Stimulated activated naive CD4-positive, alpha-beta T cell treated with Interleukin-2 at 50 U/mL for 16 hours (primary cell): Measurements from ENCODE around the gene RNU11.
"Not testable (repeated sequence)": the region's sequence is repeated elsewhere in the genome, so short reads cannot be mapped to it uniquely, and the experiment has no call there.

Source experiments
- DNase-seq: peaks from one replicate; lab custom pipeline; 2025; lab: John Stamatoyannopoulos, UW

The RNU11 gene

GRCh38 chr1:28663871-28664470 lies 15.6 kb downstream of the RNU11 start:
- DNase-seq, result no peak

DNA sequence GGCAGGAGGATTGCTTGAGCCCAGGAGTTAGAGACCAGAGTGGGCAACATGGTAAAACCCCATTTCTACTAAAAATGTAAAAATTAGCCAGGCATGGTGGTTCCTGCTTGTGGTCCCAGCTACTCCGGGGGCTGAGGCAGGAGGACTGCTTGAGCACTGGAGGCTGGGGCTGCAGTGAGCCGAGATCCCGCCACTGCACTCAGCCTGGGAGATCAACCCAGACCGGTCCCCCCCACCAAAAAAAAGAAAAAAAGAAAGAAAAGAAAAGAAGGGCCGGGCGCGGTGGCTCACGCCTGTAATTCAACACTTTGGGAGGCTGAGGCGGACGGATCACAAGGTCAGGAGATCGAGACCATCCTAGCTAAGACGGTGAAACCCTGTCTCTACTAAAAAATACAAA lies 18.4 kb downstream of the RNU11 start:
- no peak for DNase-seq

DNA sequence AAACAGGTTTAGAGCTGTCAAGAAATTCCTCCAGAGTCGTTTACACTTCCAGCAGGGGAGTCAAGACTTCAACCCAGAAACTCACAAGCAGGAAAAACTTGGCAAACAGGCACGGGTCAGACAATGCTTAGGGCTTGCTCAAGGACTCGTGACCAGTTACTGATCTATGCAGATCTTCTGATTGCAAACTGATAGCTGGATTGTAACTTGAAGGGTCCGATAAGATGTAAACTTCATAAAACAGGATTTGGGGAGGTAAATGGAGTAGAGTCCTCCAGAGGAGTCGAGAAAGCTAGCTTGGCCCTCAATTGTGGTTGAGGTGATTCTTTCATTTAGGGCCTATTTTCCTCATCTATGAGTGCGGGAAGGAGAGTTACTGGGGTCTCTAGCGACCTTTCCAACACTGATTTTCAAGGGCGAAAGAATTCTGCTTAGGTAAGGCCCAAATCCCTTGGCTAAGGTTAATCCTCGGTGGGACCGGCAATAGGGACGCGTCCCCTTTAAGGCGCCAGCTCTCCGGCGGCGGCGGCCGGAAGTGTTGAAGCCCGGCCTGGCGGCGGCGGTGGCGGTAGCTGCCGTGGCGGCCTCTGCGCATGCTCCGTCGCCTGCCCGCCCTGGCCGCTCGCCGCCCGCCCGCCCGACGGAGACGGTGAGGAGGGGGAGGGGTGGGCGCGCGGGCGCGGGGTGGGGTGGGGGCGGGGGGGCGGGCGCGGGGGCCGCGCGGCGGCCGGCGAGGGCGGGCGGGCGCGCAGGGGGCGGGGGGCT lies 20.0 kb downstream of the RNU11 start, which contains the start of gene GMEB1:
Gene GMEB1 (plus strand): TSS at position 594 of the 765 bp plus-strand sequence. CDS start 14,829 bp downstream, outside the sequence.
- DNase-seq, result peak; percentile 83

GRCh38 chr1:28668956-28669723 lies 20.7 kb downstream of the RNU11 start:
- peak; percentile 77 for DNase-seq

DNA sequence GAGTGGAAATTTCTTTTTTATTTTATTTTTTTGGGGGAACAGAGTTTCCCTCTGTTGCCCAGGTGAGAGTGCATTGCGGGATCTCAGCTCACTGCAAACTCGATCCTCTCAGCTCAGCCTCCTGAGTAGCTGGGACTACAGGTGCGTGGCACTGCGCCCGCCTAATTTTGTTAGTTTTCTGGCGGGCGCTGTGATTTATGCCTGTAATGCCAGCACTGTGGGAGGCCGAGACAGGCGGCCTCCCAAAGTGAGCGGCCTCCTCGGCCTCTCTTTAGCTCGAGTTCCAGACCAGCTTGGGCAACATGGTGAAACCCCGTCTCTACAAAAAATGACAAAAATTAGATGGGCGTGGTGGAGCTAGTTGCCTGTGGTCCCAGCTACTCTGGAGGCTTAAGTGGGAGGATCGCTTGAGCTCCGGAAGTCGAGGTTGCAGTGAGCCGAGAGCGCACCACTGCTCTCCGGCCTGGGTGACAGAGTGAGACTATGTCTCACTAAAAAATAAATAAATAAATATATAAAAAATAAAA lies 22.9 kb downstream of the RNU11 start:
- DNase-seq, result no peak

GRCh38 chr1:28672971-28673370 lies 24.6 kb downstream of the RNU11 start:
- DNase-seq, result not testable (repeated sequence)

- DNase-seq, result no peak
Measured at GRCh38 chr1:28675924-28676257, 27.5 kb downstream of the RNU11 start.

DNA sequence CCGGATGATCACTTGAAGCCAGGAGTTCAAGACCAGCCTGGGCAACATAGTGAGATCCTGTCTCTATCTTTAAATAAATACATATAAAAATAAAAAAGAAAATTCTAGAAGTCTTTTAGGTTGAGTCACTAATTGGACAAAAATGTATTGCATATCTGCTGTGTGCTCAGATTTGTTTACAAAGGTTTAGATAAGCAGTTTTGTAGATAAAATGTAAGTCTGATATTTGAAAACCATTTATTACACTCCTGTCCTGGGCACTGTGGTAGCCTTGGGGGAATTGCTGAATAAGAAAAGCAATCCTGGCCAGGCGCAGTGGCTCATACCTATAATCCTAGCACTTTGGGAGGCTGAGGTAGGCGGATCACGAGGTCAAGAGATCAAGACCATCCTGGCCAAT lies 31.8 kb downstream of the RNU11 start:
- DNase-seq, result no peak

DNA sequence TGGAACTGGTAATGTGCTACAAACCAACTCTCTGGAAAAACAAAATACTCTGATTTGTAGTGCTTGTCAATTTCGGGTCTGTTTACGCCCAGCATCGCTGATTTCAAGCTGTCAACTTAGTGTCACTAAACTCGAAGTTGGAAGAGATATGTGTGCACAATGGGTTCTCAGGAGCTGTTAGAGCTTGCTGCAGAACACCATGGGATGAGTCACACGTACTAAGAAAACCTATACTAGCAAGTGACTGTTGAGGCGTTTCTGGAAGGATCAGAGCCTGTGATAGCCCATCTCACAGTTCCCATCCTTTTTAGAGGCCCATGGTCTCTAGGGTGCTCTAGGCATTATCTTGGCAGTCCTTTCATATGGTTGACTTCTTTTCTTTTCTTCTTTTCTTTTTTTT lies 34.4 kb downstream of the RNU11 start:
- no peak for DNase-seq

- no peak for DNase-seq
Measured at GRCh38 chr1:28684937-28685336, 36.5 kb downstream of the RNU11 start.

- DNase-seq, result not testable (repeated sequence)
Measured at GRCh38 chr1:28691627-28692026, 43.2 kb downstream of the RNU11 start.
